Vagina (tissue), 2 donors: ENCODE results near the gene XAF1.

ENCODE experiments used
- POLR2A ChIP-seq, 2 donors: fragments of 450-650 bp; IDR thresholded peaks; one replicate each; pipeline ENCODE4 v1.6.1; 2017; ENCODE audit warnings: antibody characterized with exemption in 2 of 2, mild to moderate bottlenecking in 2 of 2, moderate library complexity in 2 of 2
- TF ChIP-seq, protein P1 (sequence below), 3 experiments: fragments of 450-650 bp in 2 of 3; fragments of 200-600 bp in 1 of 3; sonication (generic) in 1 of 3; IDR thresholded peaks; one replicate each; pipeline ENCODE4 v1.5.1; 2017 to 2019; ENCODE audit warnings: antibody characterized with exemption in 3 of 3, mild to moderate bottlenecking in 2 of 3, moderate library complexity in 2 of 3

DNA sequence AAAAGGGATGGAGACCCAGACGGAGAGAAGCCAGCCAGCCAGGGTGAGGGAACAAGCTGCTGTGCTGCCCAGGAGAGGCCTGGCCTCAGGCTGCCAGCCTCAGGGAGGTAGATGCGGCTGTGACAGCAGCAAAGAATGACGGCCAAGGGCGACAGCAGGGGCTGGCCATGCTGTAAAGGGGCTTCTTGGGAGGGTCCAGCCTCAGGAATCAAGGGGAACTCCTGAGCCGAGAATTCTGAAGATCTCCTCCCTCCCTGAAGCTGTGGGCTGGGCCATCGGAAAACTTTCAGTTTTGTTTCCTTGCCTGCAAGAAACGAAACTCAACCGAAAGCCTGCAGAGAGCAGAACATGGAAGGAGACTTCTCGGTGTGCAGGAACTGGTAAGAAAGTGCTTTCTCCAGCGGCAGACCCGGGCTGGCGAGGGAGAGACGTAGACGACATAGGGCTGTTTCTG, at the start of gene XAF1:
- TF ChIP-seq, protein P1, sequence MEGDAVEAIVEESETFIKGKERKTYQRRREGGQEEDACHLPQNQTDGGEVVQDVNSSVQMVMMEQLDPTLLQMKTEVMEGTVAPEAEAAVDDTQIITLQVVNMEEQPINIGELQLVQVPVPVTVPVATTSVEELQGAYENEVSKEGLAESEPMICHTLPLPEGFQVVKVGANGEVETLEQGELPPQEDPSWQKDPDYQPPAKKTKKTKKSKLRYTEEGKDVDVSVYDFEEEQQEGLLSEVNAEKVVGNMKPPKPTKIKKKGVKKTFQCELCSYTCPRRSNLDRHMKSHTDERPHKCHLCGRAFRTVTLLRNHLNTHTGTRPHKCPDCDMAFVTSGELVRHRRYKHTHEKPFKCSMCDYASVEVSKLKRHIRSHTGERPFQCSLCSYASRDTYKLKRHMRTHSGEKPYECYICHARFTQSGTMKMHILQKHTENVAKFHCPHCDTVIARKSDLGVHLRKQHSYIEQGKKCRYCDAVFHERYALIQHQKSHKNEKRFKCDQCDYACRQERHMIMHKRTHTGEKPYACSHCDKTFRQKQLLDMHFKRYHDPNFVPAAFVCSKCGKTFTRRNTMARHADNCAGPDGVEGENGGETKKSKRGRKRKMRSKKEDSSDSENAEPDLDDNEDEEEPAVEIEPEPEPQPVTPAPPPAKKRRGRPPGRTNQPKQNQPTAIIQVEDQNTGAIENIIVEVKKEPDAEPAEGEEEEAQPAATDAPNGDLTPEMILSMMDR (IDR thresholded peaks at IDR 0.05) = no peak
- no peak for TF ChIP-seq POLR2A (IDR thresholded peaks at IDR 0.05)
